ENCODE measurements around the gene RAB22A. TPM values are rescaled to one million over a fixed set of nuclear protein-coding genes. Genes with fewer than 3 reads are reported as not detected.
"Not testable (repeated sequence)": the region's sequence is repeated elsewhere in the genome, so short reads cannot be mapped to it uniquely, and the experiment has no call there.

RAB22A gene
- polyA plus RNA-seq, 2 of the 4 experiments (the other 2 are of a cell fraction), result 7.3 to 13.2 TPM

DNA sequence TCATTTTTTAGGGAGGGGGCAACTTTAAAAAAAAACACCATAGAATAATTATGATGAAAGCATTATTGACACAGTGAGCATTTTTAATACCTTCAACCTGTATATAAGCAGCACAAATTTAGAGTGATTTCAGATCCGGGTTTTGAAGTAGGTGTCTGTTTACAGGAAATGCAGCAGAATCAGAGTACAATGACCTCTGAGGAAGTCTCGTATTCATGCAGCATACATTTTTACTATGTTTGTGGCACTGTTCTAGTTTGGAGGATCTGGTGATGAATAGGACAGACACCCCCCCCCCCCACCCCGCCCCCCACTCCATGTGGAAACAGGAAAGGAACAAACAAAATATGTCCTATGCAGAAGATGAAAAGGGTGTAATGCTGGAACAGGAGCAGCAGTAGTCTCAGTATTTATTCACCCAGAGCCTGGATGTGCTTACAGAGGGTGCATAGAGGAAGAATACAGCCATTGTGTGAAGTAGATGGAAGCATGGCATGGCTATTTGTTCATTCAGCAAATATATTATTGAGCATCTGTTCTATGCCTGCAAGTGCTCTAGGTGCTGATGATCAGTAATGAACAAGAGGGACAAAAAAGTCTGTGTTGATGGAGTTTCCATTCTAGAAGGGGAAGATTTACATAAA is 99.2 kb downstream of the RAB22A start:
- peak overlapping the region; percentile 69 for H3K4me2 ChIP-seq
- peak overlapping the region; percentile 57 to 63; a peak in 4 of 6 replicates for H3K27ac ChIP-seq
- DNase-seq (ENCODE audit: low read depth in 1 of 2, low spot score in 1 of 2) (no peak), FAIRE-seq (no peak), ATAC-seq (no peak)
- no peaks in the 10 kb centered on the region for H3K9me3 ChIP-seq
- H3K4me3 ChIP-seq, result no peak overlapping the region
- ChIA-PET CTCF (no interaction called here), POLR2A (no interaction called here)
- 17% methylated on average over 3 of the region's 3 CpGs for WGBS (ENCODE audit: missing lambda C conversion rate)
- peaks cover 47% of the 10 kb centered on the region for H3K4me1 ChIP-seq
- TF ChIP-seq HOXB13 (CRISPR knock-in tag; IDR thresholded peaks at IDR 0.05; ENCODE audit: low read depth) (no peak), NFE2L2 (conservative IDR thresholded peaks at IDR 0.05; ENCODE audit: low read length) (no peak), MAFK (IDR thresholded peaks at IDR 0.05; ENCODE audit: partially characterized antibody) (no peak), FOXS1 (CRISPR knock-in tag; IDR thresholded peaks at IDR 0.05) (no peak), ZSCAN20 (CRISPR knock-in tag; IDR thresholded peaks at IDR 0.05) (no peak), RAD21 (conservative IDR thresholded peaks at IDR 0.05 in 1 of 2, IDR thresholded peaks at IDR 0.05 in 1 of 2) (no peak), KDM1A (IDR thresholded peaks at IDR 0.05; ENCODE audit: low read depth) (no peak), JUNB (IDR thresholded peaks at IDR 0.05) (no peak), CBX8 (IDR thresholded peaks at IDR 0.05) (no peak), EHF (CRISPR knock-in tag; IDR thresholded peaks at IDR 0.05) (no peak), ZFP36 (IDR thresholded peaks at IDR 0.05; ENCODE audit: borderline replicate concordance, partially characterized antibody) (no peak)
- TF ChIP-seq, protein P1, sequence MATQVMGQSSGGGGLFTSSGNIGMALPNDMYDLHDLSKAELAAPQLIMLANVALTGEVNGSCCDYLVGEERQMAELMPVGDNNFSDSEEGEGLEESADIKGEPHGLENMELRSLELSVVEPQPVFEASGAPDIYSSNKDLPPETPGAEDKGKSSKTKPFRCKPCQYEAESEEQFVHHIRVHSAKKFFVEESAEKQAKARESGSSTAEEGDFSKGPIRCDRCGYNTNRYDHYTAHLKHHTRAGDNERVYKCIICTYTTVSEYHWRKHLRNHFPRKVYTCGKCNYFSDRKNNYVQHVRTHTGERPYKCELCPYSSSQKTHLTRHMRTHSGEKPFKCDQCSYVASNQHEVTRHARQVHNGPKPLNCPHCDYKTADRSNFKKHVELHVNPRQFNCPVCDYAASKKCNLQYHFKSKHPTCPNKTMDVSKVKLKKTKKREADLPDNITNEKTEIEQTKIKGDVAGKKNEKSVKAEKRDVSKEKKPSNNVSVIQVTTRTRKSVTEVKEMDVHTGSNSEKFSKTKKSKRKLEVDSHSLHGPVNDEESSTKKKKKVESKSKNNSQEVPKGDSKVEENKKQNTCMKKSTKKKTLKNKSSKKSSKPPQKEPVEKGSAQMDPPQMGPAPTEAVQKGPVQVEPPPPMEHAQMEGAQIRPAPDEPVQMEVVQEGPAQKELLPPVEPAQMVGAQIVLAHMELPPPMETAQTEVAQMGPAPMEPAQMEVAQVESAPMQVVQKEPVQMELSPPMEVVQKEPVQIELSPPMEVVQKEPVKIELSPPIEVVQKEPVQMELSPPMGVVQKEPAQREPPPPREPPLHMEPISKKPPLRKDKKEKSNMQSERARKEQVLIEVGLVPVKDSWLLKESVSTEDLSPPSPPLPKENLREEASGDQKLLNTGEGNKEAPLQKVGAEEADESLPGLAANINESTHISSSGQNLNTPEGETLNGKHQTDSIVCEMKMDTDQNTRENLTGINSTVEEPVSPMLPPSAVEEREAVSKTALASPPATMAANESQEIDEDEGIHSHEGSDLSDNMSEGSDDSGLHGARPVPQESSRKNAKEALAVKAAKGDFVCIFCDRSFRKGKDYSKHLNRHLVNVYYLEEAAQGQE (IDR thresholded peaks at IDR 0.05), result no peak
- TF ChIP-seq, protein P2, sequence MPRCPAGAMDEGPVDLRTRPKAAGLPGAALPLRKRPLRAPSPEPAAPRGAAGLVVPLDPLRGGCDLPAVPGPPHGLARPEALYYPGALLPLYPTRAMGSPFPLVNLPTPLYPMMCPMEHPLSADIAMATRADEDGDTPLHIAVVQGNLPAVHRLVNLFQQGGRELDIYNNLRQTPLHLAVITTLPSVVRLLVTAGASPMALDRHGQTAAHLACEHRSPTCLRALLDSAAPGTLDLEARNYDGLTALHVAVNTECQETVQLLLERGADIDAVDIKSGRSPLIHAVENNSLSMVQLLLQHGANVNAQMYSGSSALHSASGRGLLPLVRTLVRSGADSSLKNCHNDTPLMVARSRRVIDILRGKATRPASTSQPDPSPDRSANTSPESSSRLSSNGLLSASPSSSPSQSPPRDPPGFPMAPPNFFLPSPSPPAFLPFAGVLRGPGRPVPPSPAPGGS (IDR thresholded peaks at IDR 0.05), result no peak

DNA sequence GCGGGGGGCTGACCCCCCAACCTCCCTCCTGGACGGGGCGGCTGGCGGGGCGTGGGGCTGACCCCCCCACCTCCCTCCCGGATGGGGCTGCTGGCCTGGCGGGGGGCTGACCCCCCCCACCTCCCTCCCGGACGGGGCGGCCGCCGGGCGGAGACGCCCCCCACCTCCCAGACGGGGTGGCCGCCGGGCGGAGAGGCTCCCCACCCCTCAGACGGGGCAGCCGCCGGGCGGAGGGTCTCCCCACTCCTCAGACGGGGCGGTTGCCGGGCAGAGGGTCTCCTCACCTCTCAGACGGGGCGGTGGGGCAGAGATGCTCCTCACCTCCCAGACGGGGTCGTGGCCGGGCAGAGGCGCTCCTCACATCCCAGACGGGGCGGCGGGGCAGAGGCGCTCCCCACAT is 104.7 kb downstream of the RAB22A start:
- FAIRE-seq; POLR2A ChIA-PET; ATAC-seq; H3K4me3 ChIP-seq; DNase-seq (ENCODE audit: low read depth in 1 of 2, low spot score in 1 of 2); H3K9me3 ChIP-seq; CTCF ChIA-PET; H3K4me2 ChIP-seq; H3K27ac ChIP-seq: not testable (repeated sequence)
- WGBS (ENCODE audit: missing lambda C conversion rate), result no CpG with 5 or more reads among the region's 35 CpGs
- peaks cover 12% of the 10 kb centered on the region; the same call in 2 of the 3 replicates for H3K4me1 ChIP-seq

DNA sequence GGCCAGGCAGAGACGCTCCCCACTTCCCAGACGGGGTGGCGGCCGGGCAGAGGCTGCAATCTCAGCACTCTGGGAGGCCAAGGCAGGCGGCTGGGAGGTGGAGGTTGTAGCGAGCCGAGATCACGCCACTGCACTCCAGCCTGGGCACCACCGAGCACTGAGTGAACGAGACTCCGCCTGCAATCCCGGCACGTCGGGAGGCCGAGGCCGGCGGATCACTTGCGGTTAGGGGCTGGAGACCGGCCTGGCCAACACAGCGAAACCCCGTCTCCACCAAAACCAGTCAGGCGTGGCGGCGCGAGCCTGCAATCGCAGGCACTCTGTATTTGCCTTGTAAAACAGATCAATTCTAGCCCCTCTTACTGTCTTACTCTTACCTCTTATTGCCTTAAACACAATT is 105.3 kb downstream of the RAB22A start:
- CTCF ChIA-PET, FAIRE-seq: not testable (repeated sequence)

DNA sequence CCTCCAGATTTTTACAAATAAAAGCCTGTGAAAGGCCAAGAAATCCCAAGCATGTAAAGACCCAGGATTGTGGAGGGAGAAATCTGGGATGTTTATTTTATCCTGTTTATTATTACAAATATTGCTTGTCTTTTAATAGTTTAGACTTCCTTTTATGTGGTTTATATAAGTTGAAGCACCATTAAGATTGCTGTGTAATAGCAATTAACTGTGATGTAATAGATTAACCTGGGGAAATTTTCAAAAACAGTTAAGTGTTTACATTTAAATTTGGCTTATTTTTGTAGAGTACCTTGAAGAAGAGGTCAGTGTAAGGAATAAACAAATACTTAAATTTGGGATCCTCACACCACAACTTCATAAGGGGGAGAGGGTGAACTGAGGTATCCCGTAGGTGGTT is 106.5 kb downstream of the RAB22A start:
- Histone ChIP-seq H3K4me2 (no peak overlapping the region), H3K9me3 (no peaks in the 10 kb centered on the region), H3K27ac (no peak overlapping the region), H3K4me3 (no peak overlapping the region), H3K4me1 (peaks cover 19% of the 10 kb centered on the region)
- ATAC-seq (no peak), DNase-seq (ENCODE audit: low read depth in 1 of 2, low spot score in 1 of 2) (no peak), FAIRE-seq (no peak)
- ChIA-PET CTCF (interaction anchor here (0.6 kb wide), 1 partner anchor 149 kb away, joined by 3 read pairs; no protein-coding TSS in a partner anchor), POLR2A (no interaction called here)
- WGBS (ENCODE audit: missing lambda C conversion rate), result 100% methylated on average over 1 of the region's 1 CpG
- TF ChIP-seq RAD21 (conservative IDR thresholded peaks at IDR 0.05 in 1 of 2, IDR thresholded peaks at IDR 0.05 in 1 of 2) (no peak), NR3C1 (IDR thresholded peaks at IDR 0.05) (no peak), EHMT2 (IDR thresholded peaks at IDR 0.05; ENCODE audit: low read depth) (no peak), FOXS1 (CRISPR knock-in tag; IDR thresholded peaks at IDR 0.05) (no peak), HOXA7 (CRISPR knock-in tag; IDR thresholded peaks at IDR 0.05) (no peak), CBX8 (IDR thresholded peaks at IDR 0.05) (no peak)

More for the DNA sequence above, 105.3 kb downstream of the RAB22A start:
- H3K4me1 ChIP-seq; H3K27ac ChIP-seq; H3K4me2 ChIP-seq; ATAC-seq; DNase-seq (ENCODE audit: low read depth in 1 of 2, low spot score in 1 of 2); POLR2A ChIA-PET; H3K9me3 ChIP-seq; H3K4me3 ChIP-seq: not testable (repeated sequence)
- 93% methylated on average over 20 of the region's 26 CpGs for WGBS (ENCODE audit: missing lambda C conversion rate)
